ENCODE measurements around the gene ST6GALNAC2.
"Not testable (repeated sequence)": the region's sequence is repeated elsewhere in the genome, so short reads cannot be mapped to it uniquely, and the experiment has no call there.

Gene ST6GALNAC2

DNA sequence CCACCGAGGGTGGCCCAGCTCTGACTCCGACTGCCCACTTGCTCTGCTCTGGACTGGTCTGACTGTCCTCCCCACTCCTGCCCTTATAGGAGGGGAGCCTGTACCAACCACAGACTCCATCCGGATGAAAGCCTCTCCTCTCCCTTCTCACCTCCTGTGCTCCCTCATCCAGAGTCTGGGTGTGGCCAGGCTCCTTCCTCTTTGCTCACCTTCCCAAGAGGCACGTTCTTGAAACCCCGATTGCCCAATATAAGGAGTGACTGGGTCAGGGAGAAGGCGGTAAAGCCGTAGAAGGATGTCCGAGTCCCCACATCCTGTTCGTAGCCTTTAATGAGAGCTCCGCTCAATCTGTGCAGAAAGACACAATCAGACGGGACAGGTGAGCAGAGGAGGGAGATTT is 40.8 kb upstream of the ST6GALNAC2 start:
- no peak overlapping the region for H3K4me3 ChIP-seq (ENCODE audit: low read depth, low read length)
- TF ChIP-seq, protein P1, sequence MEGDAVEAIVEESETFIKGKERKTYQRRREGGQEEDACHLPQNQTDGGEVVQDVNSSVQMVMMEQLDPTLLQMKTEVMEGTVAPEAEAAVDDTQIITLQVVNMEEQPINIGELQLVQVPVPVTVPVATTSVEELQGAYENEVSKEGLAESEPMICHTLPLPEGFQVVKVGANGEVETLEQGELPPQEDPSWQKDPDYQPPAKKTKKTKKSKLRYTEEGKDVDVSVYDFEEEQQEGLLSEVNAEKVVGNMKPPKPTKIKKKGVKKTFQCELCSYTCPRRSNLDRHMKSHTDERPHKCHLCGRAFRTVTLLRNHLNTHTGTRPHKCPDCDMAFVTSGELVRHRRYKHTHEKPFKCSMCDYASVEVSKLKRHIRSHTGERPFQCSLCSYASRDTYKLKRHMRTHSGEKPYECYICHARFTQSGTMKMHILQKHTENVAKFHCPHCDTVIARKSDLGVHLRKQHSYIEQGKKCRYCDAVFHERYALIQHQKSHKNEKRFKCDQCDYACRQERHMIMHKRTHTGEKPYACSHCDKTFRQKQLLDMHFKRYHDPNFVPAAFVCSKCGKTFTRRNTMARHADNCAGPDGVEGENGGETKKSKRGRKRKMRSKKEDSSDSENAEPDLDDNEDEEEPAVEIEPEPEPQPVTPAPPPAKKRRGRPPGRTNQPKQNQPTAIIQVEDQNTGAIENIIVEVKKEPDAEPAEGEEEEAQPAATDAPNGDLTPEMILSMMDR (IDR thresholded peaks at IDR 0.05; ENCODE audit: control insufficient read depth, extremely low read depth, insufficient read depth), result no peak
- DNase-seq (ENCODE audit: low read depth), result no peak

DNA sequence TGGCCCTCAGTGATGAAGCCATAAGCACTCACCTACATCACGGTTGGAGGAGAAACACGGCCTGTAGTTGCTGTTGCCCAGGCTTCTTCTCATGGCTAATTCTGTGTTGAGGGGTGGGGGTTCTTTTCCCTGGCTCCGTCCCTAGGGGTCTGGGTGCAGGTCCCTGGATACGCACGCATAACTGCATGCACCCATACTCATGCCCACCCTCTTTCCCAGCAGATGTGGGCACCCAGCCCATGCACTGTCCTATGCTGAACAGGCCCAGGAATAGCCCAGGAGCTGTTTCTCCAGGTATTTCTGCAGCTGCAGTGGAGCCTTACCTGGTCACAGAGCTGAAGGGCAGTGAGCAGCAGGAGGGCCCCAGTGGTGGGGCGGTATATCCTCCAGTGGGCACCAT is 39.8 kb upstream of the ST6GALNAC2 start:
- TF ChIP-seq, protein P1 (IDR thresholded peaks at IDR 0.05; ENCODE audit: control insufficient read depth, extremely low read depth, insufficient read depth), result no peak
- no peak for DNase-seq (ENCODE audit: low read depth)
- no peak overlapping the region for H3K4me3 ChIP-seq (ENCODE audit: low read depth, low read length)

DNA sequence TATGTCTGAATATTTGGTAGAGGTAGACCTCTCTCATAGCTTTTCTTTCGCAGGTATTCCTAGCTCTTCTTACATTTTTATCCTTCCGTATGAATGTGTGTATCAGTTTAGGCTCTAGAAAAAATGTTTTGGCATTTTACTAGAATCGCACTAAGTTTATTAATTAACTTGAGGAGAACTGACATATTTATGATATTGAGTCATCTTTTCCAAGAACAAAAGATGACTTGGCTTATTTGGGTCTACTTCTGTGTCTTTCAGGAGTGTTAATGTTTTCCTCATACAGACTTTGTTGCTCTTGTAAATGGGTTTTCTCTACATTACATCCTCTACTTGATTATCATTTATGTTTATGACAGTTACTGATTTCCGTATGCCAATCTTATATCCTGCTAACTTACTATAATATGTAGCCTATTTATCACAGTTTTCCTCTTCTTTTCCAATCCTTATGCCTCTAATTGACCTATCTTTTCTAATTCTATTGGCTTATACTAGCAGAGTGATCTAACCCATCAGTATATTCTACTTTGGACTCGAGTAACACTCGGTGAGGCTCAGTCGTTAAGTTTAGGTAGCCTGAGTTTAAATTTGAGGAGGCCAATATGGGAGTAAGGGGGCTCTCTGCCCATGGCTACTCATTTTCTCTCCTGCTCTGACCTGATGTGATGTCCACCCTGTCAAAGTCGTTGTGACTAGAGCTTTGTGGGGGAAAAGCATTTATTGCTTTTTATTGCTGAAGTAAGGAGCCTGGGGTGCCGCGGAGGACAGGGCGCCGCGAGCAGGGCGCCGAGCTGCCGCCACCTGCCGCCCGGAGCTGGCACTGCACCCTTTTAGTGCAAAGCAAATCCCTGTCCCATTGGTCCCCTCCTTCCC is 37.8 kb upstream of the ST6GALNAC2 start:
- TF ChIP-seq, protein P1 (IDR thresholded peaks at IDR 0.05; ENCODE audit: control insufficient read depth, extremely low read depth, insufficient read depth), result peak; percentile 95
- H3K4me3 ChIP-seq (ENCODE audit: low read depth, low read length), result no peak overlapping the region
- peak; percentile 13 for DNase-seq (ENCODE audit: low read depth)

DNA sequence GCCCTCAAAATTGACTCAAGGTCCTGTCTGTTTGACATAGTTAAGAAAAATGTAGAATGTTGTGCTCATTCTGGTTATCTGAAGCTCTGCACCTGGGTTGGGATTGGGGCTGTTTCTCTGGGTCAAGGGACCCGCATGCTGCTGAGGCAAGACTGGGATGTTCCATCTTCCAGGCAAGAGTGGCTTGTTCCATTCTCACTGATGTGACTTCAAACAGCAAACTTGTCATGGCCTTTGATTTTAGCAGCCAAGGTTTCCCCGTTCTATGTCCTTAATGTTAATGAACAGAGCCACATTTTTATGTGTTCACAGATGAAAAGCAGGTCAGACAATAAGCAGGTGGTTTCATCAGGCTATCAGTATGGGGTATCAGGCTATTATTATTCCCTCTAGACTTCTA is 32.2 kb upstream of the ST6GALNAC2 start:
- DNase-seq (ENCODE audit: low read depth), result no peak
- no peak overlapping the region for H3K4me3 ChIP-seq (ENCODE audit: low read depth, low read length)
- TF ChIP-seq, protein P1 (IDR thresholded peaks at IDR 0.05; ENCODE audit: control insufficient read depth, extremely low read depth, insufficient read depth), result no peak

DNA sequence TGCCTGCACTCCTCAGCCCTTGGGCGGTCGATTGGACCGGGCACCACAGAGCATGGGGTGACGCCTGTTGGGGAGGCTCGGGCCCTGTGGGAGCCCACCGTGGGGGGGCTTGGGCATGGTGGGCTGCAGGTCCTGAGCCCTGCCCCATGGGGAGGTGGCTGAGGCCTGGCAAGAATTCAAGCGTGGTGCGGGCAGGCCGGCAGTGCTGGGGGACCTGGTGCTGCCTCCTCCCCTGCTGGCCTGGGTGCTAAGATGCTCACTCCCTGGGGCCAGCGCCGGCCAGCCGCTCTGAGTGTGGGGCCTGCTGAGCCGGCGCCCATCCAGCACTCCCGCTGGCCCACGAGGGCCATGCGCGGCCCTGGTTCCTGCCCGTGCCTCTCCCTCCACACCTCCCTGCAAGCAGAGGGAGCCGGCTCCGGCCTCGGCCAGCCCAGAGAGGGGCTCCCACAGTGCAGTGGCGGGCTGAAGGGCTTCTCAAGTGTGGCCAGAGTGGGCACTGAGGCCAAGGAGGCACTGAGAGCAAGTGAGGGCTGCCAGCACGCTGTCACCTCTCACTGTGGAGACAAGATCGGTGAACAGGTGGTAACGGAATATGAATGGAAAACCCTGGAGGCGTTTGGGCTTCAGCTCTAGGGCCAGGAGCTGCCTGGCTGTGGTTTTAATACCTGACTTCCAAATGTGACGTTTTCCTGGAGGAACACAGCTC is 29.4 kb upstream of the ST6GALNAC2 start:
- TF ChIP-seq, protein P1 (IDR thresholded peaks at IDR 0.05; ENCODE audit: control insufficient read depth, extremely low read depth, insufficient read depth), result no peak
- no peak for DNase-seq (ENCODE audit: low read depth)
- no peak overlapping the region for H3K4me3 ChIP-seq (ENCODE audit: low read depth, low read length)

DNA sequence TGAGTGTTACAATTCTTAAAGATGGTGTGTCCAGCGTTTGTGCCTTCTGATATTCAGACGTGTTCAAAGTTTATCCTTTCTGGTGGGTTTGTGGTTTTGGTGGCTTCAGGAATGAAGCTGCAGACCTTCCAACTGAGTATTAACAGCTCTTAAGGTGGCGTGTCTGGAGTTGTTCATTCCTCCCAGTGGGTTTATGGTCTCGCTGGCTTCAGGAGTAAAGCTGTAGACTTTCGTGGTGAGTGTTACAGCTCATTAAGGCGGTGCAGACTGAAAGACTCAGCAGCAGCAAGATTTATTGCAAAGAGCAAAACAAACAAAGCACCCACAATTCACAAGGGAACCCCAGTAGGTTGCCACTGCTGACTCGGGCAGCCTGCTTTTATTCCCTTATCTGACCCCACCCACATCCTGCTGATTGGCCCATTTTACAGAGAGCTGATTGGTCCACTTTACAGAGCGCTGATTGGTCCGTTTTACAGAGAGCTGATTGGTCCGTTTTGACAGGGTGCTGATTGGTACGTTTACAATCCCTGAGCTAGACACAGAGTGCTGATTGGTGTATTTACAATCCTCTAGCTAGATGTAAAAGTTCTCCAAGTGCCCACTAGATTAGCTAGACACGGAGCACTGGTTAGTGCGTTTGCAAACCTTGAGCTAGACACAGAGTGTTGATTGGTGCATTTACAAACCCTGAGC is 28.6 kb upstream of the ST6GALNAC2 start:
- not testable (repeated sequence) for H3K4me3 ChIP-seq (ENCODE audit: low read depth, low read length); DNase-seq (ENCODE audit: low read depth)

Data from LNCaP clone FGC (cell line).